Measurements from ENCODE around the gene NFKBIB. TPM values are rescaled to one million over a fixed set of nuclear protein-coding genes. Genes with fewer than 3 reads are reported as not detected.

The NFKBIB gene
- total RNA-seq, 1 experiment from 2014 or later: 45.4 TPM

GRCh38 chr19:38908911-38909310, 9.1 kb downstream of the NFKBIB start:
- TF ChIP-seq CTCF (IDR thresholded peaks at IDR 0.05; ENCODE audit: unreplicated experiment): no peak
- ChIA-PET POLR2A (interaction anchor here (0.6 to 1.1 kb wide), 3 partner anchors 9 to 59 kb away, joined by 3 to 4 read pairs (median 3); partner anchors contain the start of gene HNRNPL), CTCF (no interaction called here)
- Mint-ChIP-seq H3K27ac (ENCODE audit: low read depth, unreplicated experiment) (no peak overlapping the region), H3K4me1 (ENCODE audit: insufficient read depth, unreplicated experiment) (no peaks in the 10 kb centered on the region), H3K4me3 (ENCODE audit: unreplicated experiment) (no peak overlapping the region), H3K36me3 (ENCODE audit: insufficient read depth, unreplicated experiment) (peaks cover 31% of the 10 kb centered on the region), H3K9me3 (ENCODE audit: unreplicated experiment) (no peaks in the 10 kb centered on the region), H3K27me3 (ENCODE audit: insufficient read depth, unreplicated experiment) (no peaks in the 10 kb centered on the region)
- intact Hi-C loops (cut with micrococcal nuclease): no loop called here
- no peak for DNase-seq (ENCODE audit: unreplicated experiment)
- BruUV-seq (replicated peaks): no TSS peak

GRCh38 chr19:38910488-38910887, 10.7 kb downstream of the NFKBIB start:
- CTCF ChIA-PET: no interaction called here
- no peaks in the 10 kb centered on the region for H3K27me3 Mint-ChIP-seq (ENCODE audit: insufficient read depth, unreplicated experiment)
- intact Hi-C loops (cut with micrococcal nuclease): no loop called here
- no peak for TF ChIP-seq CTCF (IDR thresholded peaks at IDR 0.05; ENCODE audit: unreplicated experiment)
- POLR2A ChIA-PET: no interaction called here
- no peaks in the 10 kb centered on the region for H3K4me1 Mint-ChIP-seq (ENCODE audit: insufficient read depth, unreplicated experiment)
- no peak overlapping the region for H3K27ac Mint-ChIP-seq (ENCODE audit: low read depth, unreplicated experiment)
- peaks cover 31% of the 10 kb centered on the region for H3K36me3 Mint-ChIP-seq (ENCODE audit: insufficient read depth, unreplicated experiment)
- no peaks in the 10 kb centered on the region for H3K9me3 Mint-ChIP-seq (ENCODE audit: unreplicated experiment)
- DNase-seq (ENCODE audit: unreplicated experiment): no peak
- no TSS peak for BruUV-seq (replicated peaks)
- H3K4me3 Mint-ChIP-seq (ENCODE audit: unreplicated experiment): no peak overlapping the region

- intact Hi-C loops (cut with micrococcal nuclease): no loop called here
Observed at GRCh38 chr19:38911388-38912001, 11.7 kb downstream of the NFKBIB start.

More at GRCh38 chr19:38911388-38912001, 11.7 kb downstream of the NFKBIB start:
- BruUV-seq (replicated peaks): no TSS peak
- no peak for DNase-seq (ENCODE audit: unreplicated experiment)
- H3K9me3 Mint-ChIP-seq (ENCODE audit: unreplicated experiment): no peaks in the 10 kb centered on the region
- H3K4me3 Mint-ChIP-seq (ENCODE audit: unreplicated experiment): no peak overlapping the region
- CTCF ChIA-PET: no interaction called here
- H3K27me3 Mint-ChIP-seq (ENCODE audit: insufficient read depth, unreplicated experiment): no peaks in the 10 kb centered on the region
- H3K36me3 Mint-ChIP-seq (ENCODE audit: insufficient read depth, unreplicated experiment): peaks cover 24% of the 10 kb centered on the region
- H3K4me1 Mint-ChIP-seq (ENCODE audit: insufficient read depth, unreplicated experiment): no peaks in the 10 kb centered on the region
- POLR2A ChIA-PET: interaction anchor here (0.6 to 0.9 kb wide), 2 partner anchors 8 to 12 kb away, joined by 3 to 5 read pairs; partner anchors contain the start of genes NFKBIB and SIRT2
- TF ChIP-seq CTCF (IDR thresholded peaks at IDR 0.05; ENCODE audit: unreplicated experiment): no peak
- H3K27ac Mint-ChIP-seq (ENCODE audit: low read depth, unreplicated experiment): no peak overlapping the region

Data from MCF 10A (cell line).